H1 (cell line): ENCODE measurements around the gene GALNT17. TPM values are rescaled to one million over a fixed set of nuclear protein-coding genes. Genes with fewer than 3 reads are reported as not detected.

Source experiments
- CTCF ChIA-PET: fragments of 300-600 bp; sonication (Branson Sonifier 250); formaldehyde crosslinking; loops from one replicate; lab custom pipeline; 2021; ENCODE audit not compliant: partially characterized antibody; lab: Charles Lee
- POLR2A ChIA-PET: fragments of 300-600 bp; sonication (Branson Sonifier 250); formaldehyde crosslinking; loops from one replicate; lab custom pipeline; 2021; ENCODE audit warnings: inconsistent platforms; ENCODE audit not compliant: partially characterized antibody; lab: Charles Lee
- DNase-seq, 2 experiments: peaks; one replicate each; pipeline versions ENCODE4 v3.0.0 to v3.0.0-alpha.2; 2010 to 2022; ENCODE audit warnings: low spot score in 2 of 2, low read depth in 1 of 2, mixed read lengths in 1 of 2
- FAIRE-seq: peaks from 2 replicates; lab custom pipeline; 2011; peaks lifted over from hg19 to GRCh38; lab: Jason Lieb, UNC
- H2AFZ ChIP-seq: 2 replicates; pipeline ENCODE4 v1.8.1; 2012; ENCODE audit warnings: low read length, inconsistent platforms
- H2AK5ac ChIP-seq: 2 replicates; pipeline ENCODE4 v1.6.1; 2013; ENCODE audit warnings: low read depth, low read length
- H2BK120ac ChIP-seq: replicated peaks from 2 replicates; pipeline ENCODE3; 2013; ENCODE audit warnings: low read depth, low read length, inconsistent platforms
- H2BK12ac ChIP-seq: 2 replicates; pipeline ENCODE4 v1.6.1; 2013; ENCODE audit warnings: low read depth, low read length
- H2BK15ac ChIP-seq: 2 replicates; pipeline ENCODE4 v1.6.1; 2013; ENCODE audit warnings: low read length
- H2BK20ac ChIP-seq: 2 replicates; pipeline ENCODE4 v1.6.1; 2013; ENCODE audit warnings: low read length
- H2BK5ac ChIP-seq: 2 replicates; pipeline ENCODE4 v1.6.1; 2013; ENCODE audit warnings: low read depth, low read length
- H3K14ac ChIP-seq: 2 replicates; pipeline ENCODE4 v1.6.1; 2013; ENCODE audit warnings: inconsistent platforms; ENCODE audit not compliant: insufficient read length
- H3K18ac ChIP-seq: 2 replicates; pipeline ENCODE4 v1.6.1; 2013; ENCODE audit warnings: low read length; ENCODE audit errors: extremely low read depth
- H3K23ac ChIP-seq: 2 replicates; pipeline ENCODE4 v1.6.1; 2013; ENCODE audit warnings: inconsistent platforms; ENCODE audit not compliant: insufficient read length
- H3K23me2 ChIP-seq: 2 replicates; pipeline ENCODE4 v1.6.1; 2013; ENCODE audit warnings: low read depth, low read length
- H3K27ac ChIP-seq: 2 replicates; pipeline ENCODE4 v1.6.1; 2011; ENCODE audit warnings: low read depth, low read length, inconsistent platforms
- H3K27me3 ChIP-seq, 4 experiments: replicated peaks in 1 of 4; 1 replicate in 1 of 4; 2 replicates in 3 of 4; pipeline versions ENCODE4 v1.6.1 to v1.8.1; 2011 to 2013; ENCODE audit warnings: low read length in 3 of 4, mild to moderate bottlenecking in 3 of 4, inconsistent platforms in 2 of 4, mixed read lengths in 2 of 4, moderate library complexity in 1 of 4; ENCODE audit not compliant: control insufficient read depth in 3 of 4, insufficient read depth in 3 of 4; ENCODE audit errors: extremely low read depth in 1 of 4
- H3K36me3 ChIP-seq, 4 experiments: 2 replicates each; pipeline versions ENCODE4 v1.6.1 to v1.8.1; 2011 to 2013; ENCODE audit warnings: mild to moderate bottlenecking in 4 of 4, low read length in 3 of 4, moderate library complexity in 2 of 4, control low read depth in 1 of 4, inconsistent platforms in 1 of 4; ENCODE audit not compliant: insufficient read depth in 4 of 4, control insufficient read depth in 2 of 4
- H3K4ac ChIP-seq: replicated peaks from 2 replicates; pipeline ENCODE3; 2013; ENCODE audit warnings: low read length, low read depth, mixed read lengths, inconsistent platforms; ENCODE audit not compliant: insufficient read length
- H3K4me1 ChIP-seq, 4 experiments: replicated peaks in 1 of 4; 1 replicate in 1 of 4; 2 replicates in 3 of 4; pipeline versions ENCODE4 v1.6.1 to v1.8.1; 2011 to 2013; ENCODE audit warnings: low read length in 3 of 4, inconsistent platforms in 2 of 4, mixed read lengths in 1 of 4; ENCODE audit not compliant: insufficient read depth in 4 of 4, control insufficient read depth in 3 of 4
- H3K4me2 ChIP-seq, 2 experiments: 2 replicates each; pipeline versions ENCODE4 v1.6.1 to v1.8.1; 2011 to 2013; ENCODE audit warnings: low read depth in 2 of 2, low read length in 2 of 2, control low read depth in 1 of 2, inconsistent platforms in 1 of 2, mild to moderate bottlenecking in 1 of 2; ENCODE audit not compliant: insufficient read depth in 1 of 2
- H3K4me3 ChIP-seq, 4 experiments: fragments of 200-600, 300-600 bp in 1 of 4; sonication (generic), shearing (Covaris generic), sonication (Bioruptor Twin) in 1 of 4; 2 replicates each; pipeline versions ENCODE4 v1.5.1 to v1.8.1; 2011 to 2016; ENCODE audit warnings: low read length in 4 of 4, low read depth in 3 of 4, control low read depth in 2 of 4, inconsistent platforms in 2 of 4, mild to moderate bottlenecking in 2 of 4, mixed read lengths in 1 of 4, moderate library complexity in 1 of 4; ENCODE audit not compliant: insufficient read depth in 2 of 4; ENCODE audit errors: extremely low read depth in 1 of 4
- H3K56ac ChIP-seq: replicated peaks from 2 replicates; pipeline ENCODE3; 2013; ENCODE audit warnings: low read depth, mild to moderate bottlenecking, mixed read lengths, low read length, inconsistent platforms; ENCODE audit not compliant: insufficient read length
- H3K79me1 ChIP-seq: 2 replicates; pipeline ENCODE4 v1.6.1; 2013; ENCODE audit warnings: low read depth, low read length, control low read depth
- H3K79me2 ChIP-seq, 2 experiments: 2 replicates each; pipeline versions ENCODE4 v1.6.1 to v1.8.1; 2012 to 2013; ENCODE audit warnings: low read length in 2 of 2, mild to moderate bottlenecking in 2 of 2, inconsistent platforms in 1 of 2; ENCODE audit not compliant: insufficient read depth in 2 of 2, control insufficient read depth in 1 of 2
- H3K9ac ChIP-seq, 4 experiments: replicated peaks in 1 of 4; 1 replicate in 1 of 4; 2 replicates in 3 of 4; pipeline versions ENCODE4 v1.6.1 to v1.8.1; 2011 to 2013; ENCODE audit warnings: low read depth in 3 of 4, low read length in 3 of 4, control low read depth in 2 of 4, mild to moderate bottlenecking in 2 of 4, moderate library complexity in 2 of 4, inconsistent platforms in 1 of 4; ENCODE audit errors: extremely low read depth in 1 of 4
- H3K9me3 ChIP-seq, 2 experiments: 2 replicates each; pipeline versions ENCODE4 v1.6.1 to v1.8.1; 2012 to 2013; ENCODE audit warnings: mild to moderate bottlenecking in 2 of 2, moderate library complexity in 2 of 2, control low read depth in 1 of 2, inconsistent platforms in 1 of 2, low read depth in 1 of 2, low read length in 1 of 2, mixed read lengths in 1 of 2; ENCODE audit not compliant: insufficient read depth in 2 of 2
- H4K20me1 ChIP-seq, 2 experiments: replicated peaks in 1 of 2; 2 replicates each; pipeline versions ENCODE3 to v1.8.1; 2011 to 2013; ENCODE audit warnings: inconsistent platforms in 2 of 2, low read length in 2 of 2, mild to moderate bottlenecking in 1 of 2; ENCODE audit not compliant: insufficient read depth in 2 of 2, control insufficient read depth in 1 of 2
- H4K5ac ChIP-seq: 2 replicates; pipeline ENCODE4 v1.6.1; 2013; ENCODE audit warnings: low read length, low read depth, mixed read lengths, inconsistent platforms; ENCODE audit not compliant: insufficient read length
- H4K8ac ChIP-seq: 2 replicates; pipeline ENCODE4 v1.8.0; 2013; ENCODE audit warnings: mild to moderate bottlenecking, moderate library complexity, low read length, inconsistent platforms; ENCODE audit not compliant: insufficient read depth; ENCODE audit errors: extremely low read depth
- H4K91ac ChIP-seq: replicated peaks from 2 replicates; pipeline ENCODE3; 2013; ENCODE audit warnings: low read length, mixed read lengths, inconsistent platforms; ENCODE audit not compliant: insufficient read length
- BACH1 ChIP-seq: IDR thresholded peaks from 2 replicates; pipeline ENCODE4 v1.6.1; 2012; ENCODE audit warnings: low read length, improper control_type of control experiment
- BRCA1 ChIP-seq: IDR thresholded peaks from 2 replicates; pipeline ENCODE4 v1.6.1; 2012; ENCODE audit warnings: low read depth, low read length, improper control_type of control experiment
- CBX8 ChIP-seq: fragments of 300-800, 300-1000 bp; sonication (generic); IDR thresholded peaks from 2 replicates; pipeline ENCODE4 v1.7.1; 2016; ENCODE audit warnings: low read depth, low read length, borderline replicate concordance
- GABPA ChIP-seq: IDR thresholded peaks from 2 replicates; pipeline ENCODE4 v1.6.1; 2011; ENCODE audit warnings: mild to moderate bottlenecking, low read length, moderate library complexity, borderline replicate concordance; ENCODE audit not compliant: insufficient read depth
- JUN ChIP-seq: IDR thresholded peaks from 2 replicates; pipeline ENCODE4 v1.6.1; 2011; ENCODE audit warnings: low read depth, mild to moderate bottlenecking, improper control_type of control experiment, low read length
- KDM4A ChIP-seq: IDR thresholded peaks from one replicate; pipeline ENCODE4 v1.7.1; 2012; ENCODE audit warnings: low read depth, mild to moderate bottlenecking, moderate library complexity, low read length, inconsistent platforms; ENCODE audit not compliant: severe bottlenecking
- KDM5A ChIP-seq: fragments of 200-600 bp; IDR thresholded peaks from 2 replicates; pipeline ENCODE4 v1.7.1; 2012; ENCODE audit warnings: mild to moderate bottlenecking, low read length, inconsistent platforms, mixed read lengths
- MAFK ChIP-seq: IDR thresholded peaks from 2 replicates; pipeline ENCODE4 v1.6.1; 2012; ENCODE audit warnings: low read depth, mild to moderate bottlenecking, improper control_type of control experiment, low read length
- NANOG ChIP-seq: IDR thresholded peaks from 2 replicates; pipeline ENCODE4 v1.6.1; 2011; ENCODE audit warnings: low read length, low read depth, mild to moderate bottlenecking, inconsistent platforms; ENCODE audit not compliant: insufficient read depth, poor library complexity, severe bottlenecking
- POLR2AphosphoS5 ChIP-seq: IDR thresholded peaks from 2 replicates; pipeline ENCODE4 v1.6.1; 2011; ENCODE audit warnings: low read depth, low read length
- POU5F1 ChIP-seq: IDR thresholded peaks from 2 replicates; pipeline ENCODE4 v1.6.1; 2011; ENCODE audit warnings: low read depth, mild to moderate bottlenecking, low read length, moderate library complexity
- RFX5 ChIP-seq: IDR thresholded peaks from 2 replicates; pipeline ENCODE4 v1.6.1; 2011; ENCODE audit warnings: low read depth, low read length, improper control_type of control experiment, borderline replicate concordance
- SIX5 ChIP-seq: IDR thresholded peaks from 2 replicates; pipeline ENCODE4 v1.6.1; 2011; ENCODE audit warnings: mild to moderate bottlenecking, low read depth, low read length
- SP2 ChIP-seq: IDR thresholded peaks from 2 replicates; pipeline ENCODE4 v1.6.1; 2012; ENCODE audit warnings: mild to moderate bottlenecking, low read length, inconsistent platforms
- TAF7 ChIP-seq: optimal IDR thresholded peaks from 2 replicates; pipeline ENCODE3; 2011; ENCODE audit warnings: low read depth, mild to moderate bottlenecking, inconsistent platforms, low read length, moderate library complexity, borderline replicate concordance
- ZNF274 ChIP-seq: IDR thresholded peaks from 2 replicates; pipeline ENCODE4 v1.7.0; 2012; ENCODE audit warnings: low read length, borderline replicate concordance; ENCODE audit errors: extremely low read depth
- WGBS, 2 experiments: shearing (Covaris generic) in 1 of 2; methylation state at CpG; one replicate each; pipeline versions ENCODE4 v1.1.6 to v1.1.7; 2013 to 2015; ENCODE audit warnings: low lambda C conversion rate in 2 of 2, mixed read lengths in 2 of 2, inconsistent platforms in 1 of 2, low coverage in 1 of 2, missing lambda C conversion rate in 1 of 2; ENCODE audit not compliant: insufficient replicate concordance in 2 of 2, insufficient coverage in 1 of 2, insufficient read length in 1 of 2; ENCODE audit errors: extremely low coverage in 1 of 2, missing lambda C conversion rate in 1 of 2; 5-methylcytosine and 5-hydroxymethylcytosine counted together
- polyA plus RNA-seq, 7 experiments: library from polyadenylated mRNA; depleted of rRNA in 3 of 7; stranded (reverse) in 5 of 7; unstranded in 2 of 7; fragments of >200 nt in 5 of 7; fragments of 200-250 nt in 2 of 7; gene quantifications; 1 replicate in 5 of 7; 2 replicates in 1 of 7; 4 replicates in 1 of 7; pipeline versions ENCODE4 v1.2.1 to v1.2.3, GENCODE V29; 2011 to 2013; ENCODE audit warnings: missing spikeins in 2 of 7, mixed read lengths in 2 of 7
- total RNA-seq: library from RNA; stranded (reverse); fragmentation: NEBNext Ultra II Directional; extraction: Animal tissue kit (Norgen Biotek cat#: 25700); gene quantifications from 2 replicates; pipeline ENCODE4 v1.2.1, GENCODE V29; 2021

Gene GALNT17
- total and polyA plus RNA-seq, 2 of the 8 experiments (the other 6 are each of a cell fraction or from before 2014, with no cell fraction given), result 37.7 to 47.0 TPM

GRCh38 chr7:71626206-71626605 is 494.3 kb downstream of the GALNT17 start:
- Histone ChIP-seq H2AK5ac (no peak overlapping the region), H4K8ac (no peak overlapping the region), H3K23me2 (peaks cover 2% of the 10 kb centered on the region; the same call in 1 of the 2 replicates), H3K4me1 (peaks cover 0 to 1% (median 0%) of the 10 kb centered on the region in 4 experiments; a peak in 1 of 7 replicates), H2BK5ac (no peak overlapping the region), H4K5ac (no peak overlapping the region), H3K14ac (no peak overlapping the region), H3K18ac (no peak overlapping the region), H2BK12ac (no peak overlapping the region), H4K20me1 (no peaks in the 10 kb centered on the region), H3K9ac (no peak overlapping the region), H3K79me2 (no peaks in the 10 kb centered on the region), H2AFZ (no peak overlapping the region), H4K91ac (no peak overlapping the region), H2BK120ac (no peak overlapping the region), H3K4me3 (no peak overlapping the region), H3K27me3 (no peaks in the 10 kb centered on the region), H3K56ac (no peak overlapping the region), H2BK15ac (no peak overlapping the region), H3K4me2 (no peak overlapping the region), H3K79me1 (no peaks in the 10 kb centered on the region), H3K23ac (no peak overlapping the region), H3K27ac (no peak overlapping the region), H3K9me3 (no peaks in the 10 kb centered on the region), H3K4ac (no peak overlapping the region), H3K36me3 (no peaks in the 10 kb centered on the region; a peak in 1 of 8 replicates), H2BK20ac (no peak overlapping the region)
- no peak for DNase-seq
- FAIRE-seq, result no peak
- ChIA-PET CTCF (no interaction called here), POLR2A (no interaction called here)
- WGBS, 2 experiments, result 86% methylated on average over 1 of the region's 1 CpG; no CpG with 5 or more reads in 1 of the 2 experiments
- TF ChIP-seq JUN, result no peak
- no peak for TF ChIP-seq POU5F1
- TF ChIP-seq GABPA, result no peak
- TF ChIP-seq SP2, result no peak
- TF ChIP-seq MAFK, result no peak
- no peak for TF ChIP-seq NANOG
- no peak for TF ChIP-seq KDM5A
- TF ChIP-seq KDM4A, result no peak
- no peak for TF ChIP-seq SIX5
- TF ChIP-seq BACH1, result no peak
- no peak for TF ChIP-seq POLR2AphosphoS5
- TF ChIP-seq BRCA1, result no peak
- TF ChIP-seq CBX8, result no peak
- no peak for TF ChIP-seq ZNF274
- TF ChIP-seq RFX5, result no peak
- TF ChIP-seq TAF7, result no peak
